CD4-positive, alpha-beta T cell treated with Interleukin-4 for 1 hour (primary cell): ENCODE data around the gene ITGB2.

Source experiments
- DNase-seq, 2 donors: peaks; one replicate each; pipeline ENCODE4 v3.0.0-alpha.2; 2020 to 2022

ITGB2 gene

DNA sequence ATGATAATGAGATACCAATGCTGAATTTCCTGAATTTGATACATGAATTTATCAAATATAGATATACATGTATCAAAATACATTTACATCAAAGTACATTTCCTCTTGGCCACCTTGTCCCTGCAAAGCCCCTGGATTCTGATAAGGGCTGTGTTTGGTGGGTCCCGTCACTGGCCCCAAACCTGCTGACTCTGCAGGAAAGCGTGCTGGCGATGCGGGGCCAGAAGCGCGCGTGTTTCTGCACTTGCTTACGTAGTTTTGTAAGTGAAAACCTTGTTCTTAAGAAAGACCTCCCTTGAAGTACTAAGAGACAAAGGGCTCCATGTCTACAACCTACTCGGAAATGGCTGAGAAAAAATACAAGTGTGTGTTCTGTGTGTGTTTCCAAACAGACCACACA is 11.0 kb downstream of the ITGB2 start:
- DNase-seq, result no peak

DNA sequence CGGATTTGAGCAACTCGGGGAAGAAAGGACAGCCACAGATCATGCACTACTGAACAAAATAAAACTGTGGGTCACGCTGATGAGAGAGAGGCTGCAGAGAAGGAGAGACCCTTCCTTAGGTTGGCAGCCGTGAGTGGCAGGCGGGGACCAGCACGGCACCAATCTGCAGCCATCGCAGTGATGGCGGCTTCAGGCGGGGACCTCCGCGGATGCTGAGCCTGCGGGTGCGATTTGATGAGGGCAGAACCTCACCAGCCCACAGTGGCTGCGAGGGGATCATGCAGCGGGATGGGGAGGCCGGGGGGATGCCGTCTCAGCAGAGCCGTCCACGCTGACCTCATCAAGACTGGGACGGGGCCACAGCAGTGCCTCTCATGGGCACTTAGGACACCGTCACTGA is 11.8 kb downstream of the ITGB2 start:
- DNase-seq, result no peak

DNA sequence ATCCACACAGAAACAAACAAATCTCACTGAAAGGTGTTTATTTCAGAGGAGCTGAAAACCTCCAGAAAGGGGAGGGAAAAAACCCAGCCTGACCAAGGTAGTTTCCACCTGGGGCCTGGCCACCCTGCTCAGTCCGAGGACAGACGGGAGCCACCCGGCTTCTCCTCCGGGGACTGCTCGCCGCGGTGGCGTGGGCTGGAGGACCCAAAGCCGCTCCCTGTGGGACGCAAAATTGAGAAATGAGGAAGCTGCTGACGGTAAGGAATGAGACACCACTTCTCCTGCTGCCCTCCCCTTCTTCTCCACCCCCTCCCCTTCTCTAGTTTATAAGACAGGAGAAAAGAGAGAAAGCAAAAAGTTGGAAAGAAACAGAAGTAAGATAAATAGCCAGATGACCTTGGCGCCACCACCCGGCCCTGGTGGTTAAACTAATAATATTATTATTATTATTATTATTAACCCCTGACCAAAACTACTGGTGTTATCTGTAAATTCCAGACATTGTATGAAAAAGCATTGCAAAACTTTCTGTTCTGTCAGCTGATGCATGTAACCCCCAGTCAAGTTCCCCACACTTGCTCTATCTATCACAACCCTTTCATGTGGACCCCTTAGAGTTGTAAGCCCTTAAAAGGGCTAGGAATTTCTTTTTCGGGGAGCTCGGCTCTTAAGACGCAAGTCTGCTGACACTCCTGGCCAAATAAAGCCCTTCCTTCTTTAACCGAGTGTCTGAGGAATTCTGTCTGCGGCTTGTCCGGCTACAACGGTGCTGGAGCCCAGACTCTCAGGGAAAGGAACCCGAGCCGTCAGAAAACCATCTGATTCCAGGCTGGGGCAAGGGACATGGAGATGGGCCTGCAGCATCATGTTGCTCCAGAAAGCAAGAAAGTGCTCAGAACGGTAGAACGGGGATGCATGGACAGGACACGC is 12.5 kb downstream of the ITGB2 start:
- DNase-seq, result peak in 1 of 2 donors; percentile 52

DNA sequence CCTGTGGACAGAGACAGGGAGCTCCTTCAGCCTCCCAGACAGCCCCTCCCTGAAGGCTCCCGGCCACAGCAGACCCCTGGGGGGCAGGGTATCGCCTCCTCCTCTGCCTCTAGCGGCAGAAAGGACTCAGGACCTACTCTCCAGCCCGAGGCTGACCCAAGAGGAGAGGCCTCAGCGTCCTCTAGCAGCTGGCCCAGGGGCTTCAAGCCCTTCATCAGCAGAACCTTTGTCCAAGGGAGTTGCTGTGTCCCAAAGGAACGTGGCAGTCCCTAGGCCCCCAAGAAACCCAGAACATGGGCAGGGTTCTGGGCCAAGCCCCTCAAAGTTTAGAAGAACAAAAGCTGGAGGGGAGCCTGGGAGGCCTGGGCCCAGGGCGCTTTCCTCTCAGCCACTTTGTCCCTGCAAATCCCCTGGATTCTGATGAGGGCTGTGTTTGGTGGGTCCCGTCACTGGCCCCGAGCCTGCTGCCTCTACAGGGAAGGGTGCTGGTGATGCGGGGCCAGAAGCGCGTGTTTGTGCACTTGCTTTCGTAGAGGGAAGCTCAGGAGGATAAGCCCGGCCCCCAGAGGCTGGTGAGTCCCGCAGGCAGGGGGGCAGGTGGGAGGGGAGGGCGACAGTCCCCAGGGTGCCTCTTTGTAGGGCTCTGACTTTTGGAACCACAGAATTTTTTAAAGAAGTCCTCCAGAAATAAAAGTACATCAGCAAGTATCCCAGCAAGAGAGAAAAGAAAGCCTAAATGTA is 13.3 kb downstream of the ITGB2 start:
- no peak for DNase-seq

DNA sequence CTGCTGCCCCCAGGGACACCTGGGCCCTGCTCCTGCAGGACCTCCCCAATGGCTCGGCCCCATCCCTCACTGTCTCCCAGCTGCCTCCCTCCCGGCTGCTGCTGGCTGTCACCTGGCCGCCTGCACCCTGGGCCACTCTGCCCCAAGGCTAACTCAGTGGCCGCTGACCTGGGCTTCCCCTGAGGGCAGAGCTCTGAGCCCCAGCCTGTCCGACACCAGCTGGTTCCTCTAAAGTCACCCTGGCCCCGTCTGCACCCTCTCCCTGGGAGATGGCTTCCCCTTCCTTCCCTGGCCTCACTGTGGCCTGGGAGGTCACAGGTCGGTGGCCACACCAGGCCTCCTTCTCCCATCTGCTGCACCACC is 15.0 kb downstream of the ITGB2 start:
- no peak for DNase-seq

DNA sequence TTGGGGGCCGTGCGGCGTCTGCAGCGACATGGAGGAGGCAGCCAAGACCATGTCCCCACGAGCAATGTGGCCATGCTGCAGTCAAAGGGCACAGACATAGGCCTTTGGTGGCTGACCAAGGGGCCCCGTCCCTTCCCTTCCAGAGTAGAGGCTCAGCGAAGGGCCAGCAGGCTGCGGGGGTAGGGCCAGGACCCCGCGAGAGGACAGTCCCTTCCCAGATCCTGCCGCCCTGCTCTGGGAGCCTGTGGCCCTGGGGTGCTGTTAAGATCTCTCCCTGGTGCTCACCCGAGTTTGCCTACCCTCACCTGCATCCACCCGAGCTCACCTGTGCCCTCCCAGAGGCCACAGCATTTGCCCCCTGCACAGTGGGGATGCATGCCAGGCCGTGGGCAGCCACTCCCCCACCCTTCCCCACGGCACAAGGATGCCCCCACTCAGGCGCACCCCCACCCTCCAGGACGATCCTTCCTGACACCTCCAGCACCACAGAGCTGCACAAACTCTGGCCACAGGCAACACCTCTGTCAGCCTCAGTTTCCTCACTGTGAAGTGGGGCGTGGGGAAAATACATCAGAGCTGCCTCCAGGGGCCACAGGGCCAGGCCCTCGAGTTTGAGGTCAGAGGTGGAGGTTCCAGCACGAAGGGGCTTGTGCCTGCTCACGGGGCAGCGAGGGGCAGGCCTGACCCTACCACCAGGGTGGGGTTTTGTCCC is 15.5 kb downstream of the ITGB2 start:
- no peak for DNase-seq

DNA sequence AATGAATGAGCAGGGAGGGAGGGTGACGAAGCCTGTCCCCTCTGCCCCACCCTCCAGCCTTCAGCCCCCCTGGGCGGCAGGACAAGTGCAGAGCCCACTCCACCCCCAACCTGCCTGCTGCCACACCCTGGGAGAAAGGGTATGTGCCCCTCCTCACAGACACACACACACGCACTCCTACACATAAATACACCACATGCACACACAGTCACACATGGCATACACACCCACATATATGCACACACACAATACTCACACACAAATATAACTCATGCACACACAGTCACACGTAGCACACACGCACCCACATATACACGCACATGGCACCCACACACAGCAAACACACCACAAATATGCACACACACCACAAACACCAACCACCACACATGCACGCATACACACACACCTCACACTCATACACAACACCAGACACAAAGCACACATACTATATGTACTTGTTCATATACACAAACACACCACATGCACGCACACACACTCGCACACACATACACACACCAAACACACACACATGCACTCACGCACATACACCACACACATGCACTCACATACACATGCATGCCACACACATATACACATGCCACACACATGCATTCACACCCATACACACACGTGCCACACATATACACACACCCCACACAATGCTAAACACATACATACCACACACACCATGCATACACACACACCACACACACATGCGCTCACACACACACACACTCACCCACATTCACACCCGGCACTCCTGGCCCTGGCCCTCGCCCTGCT is 16.4 kb downstream of the ITGB2 start:
- no peak for DNase-seq

DNA sequence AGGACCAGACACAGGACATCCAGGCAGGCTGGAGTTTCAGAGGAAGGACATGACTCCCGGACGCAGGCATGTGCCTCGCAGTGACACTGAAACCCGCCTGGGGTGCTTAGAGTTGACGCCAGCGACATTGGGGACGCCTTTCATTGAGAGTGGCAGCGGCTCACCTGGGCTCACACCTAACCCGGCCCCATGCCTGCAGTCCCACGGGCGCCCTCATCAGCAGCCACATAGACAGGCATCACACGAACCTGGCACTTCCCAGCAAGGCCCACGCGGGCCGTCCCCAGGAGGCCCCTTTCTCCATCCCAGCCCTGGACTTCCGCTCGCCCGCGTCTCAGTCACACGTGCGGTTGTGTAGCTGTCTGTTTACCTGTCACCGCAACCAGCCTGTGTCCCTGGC is 17.0 kb downstream of the ITGB2 start:
- no peak for DNase-seq

DNA sequence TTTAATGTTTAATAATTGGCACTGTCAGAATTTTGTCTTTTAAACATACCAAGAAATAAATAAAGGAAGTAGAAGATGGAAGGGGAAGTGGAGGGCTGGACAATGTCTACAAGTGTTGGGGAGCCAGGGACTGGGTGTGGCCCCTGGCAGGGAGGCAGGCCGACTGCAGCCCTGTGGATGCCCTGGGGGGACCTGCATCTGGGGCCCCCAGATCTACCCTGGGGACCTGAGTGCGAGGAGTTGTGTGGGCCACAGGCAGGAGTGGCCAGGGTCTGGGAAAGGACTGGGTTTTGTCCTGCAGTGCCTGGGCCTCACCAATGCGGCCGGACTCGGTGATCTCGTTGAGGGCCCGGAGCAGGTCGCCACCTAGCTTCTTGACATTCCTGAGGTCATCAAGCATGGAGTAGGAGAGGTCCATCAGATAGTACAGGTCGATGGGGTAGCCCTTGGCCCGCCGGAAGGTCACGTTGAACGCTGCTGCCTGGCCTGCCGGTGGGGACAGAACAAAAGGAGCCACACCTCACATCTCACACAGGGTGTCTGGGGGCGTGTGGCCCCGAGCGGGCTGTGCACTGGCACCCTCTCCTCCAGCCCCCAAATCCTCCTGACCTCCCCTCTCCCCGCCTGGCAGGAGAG is 17.5 kb downstream of the ITGB2 start:
- no peak for DNase-seq

DNA sequence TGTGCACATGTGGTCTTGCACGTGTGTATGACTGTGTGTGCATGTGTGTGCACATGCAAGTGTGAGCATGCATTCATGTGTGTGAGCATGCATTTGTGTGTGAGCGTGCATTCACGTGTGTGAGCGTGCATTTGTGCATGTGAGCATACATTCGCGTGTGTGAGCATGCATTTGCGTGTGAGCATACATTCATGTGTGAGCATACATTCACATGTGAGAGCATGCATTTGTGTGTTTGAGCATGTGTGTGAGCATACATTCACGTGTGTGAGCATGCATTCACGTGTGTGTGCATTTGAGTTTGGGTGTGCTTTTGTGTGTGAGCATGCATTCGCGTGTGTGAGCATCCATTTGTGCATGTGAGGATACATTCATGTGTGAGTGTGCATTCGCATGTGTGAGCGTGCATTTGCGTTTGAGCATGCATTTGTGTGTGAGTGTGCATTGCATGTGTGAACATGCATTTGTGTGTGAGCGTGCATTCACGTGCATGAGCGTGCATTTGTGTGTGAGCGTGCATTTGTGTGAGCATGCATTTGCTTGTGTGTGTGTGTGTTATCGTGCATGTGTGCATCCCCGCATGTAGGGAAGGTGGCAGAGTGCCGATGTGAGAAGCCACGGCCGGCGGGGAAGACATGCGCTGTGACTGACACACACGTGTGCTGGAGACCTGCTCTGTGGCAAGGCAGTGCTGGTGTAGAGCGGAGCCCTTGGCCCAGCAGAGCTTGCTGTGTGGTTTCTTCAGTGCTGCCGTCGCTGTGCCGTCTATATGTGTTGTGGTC is 18.2 kb downstream of the ITGB2 start:
- no peak for DNase-seq

DNA sequence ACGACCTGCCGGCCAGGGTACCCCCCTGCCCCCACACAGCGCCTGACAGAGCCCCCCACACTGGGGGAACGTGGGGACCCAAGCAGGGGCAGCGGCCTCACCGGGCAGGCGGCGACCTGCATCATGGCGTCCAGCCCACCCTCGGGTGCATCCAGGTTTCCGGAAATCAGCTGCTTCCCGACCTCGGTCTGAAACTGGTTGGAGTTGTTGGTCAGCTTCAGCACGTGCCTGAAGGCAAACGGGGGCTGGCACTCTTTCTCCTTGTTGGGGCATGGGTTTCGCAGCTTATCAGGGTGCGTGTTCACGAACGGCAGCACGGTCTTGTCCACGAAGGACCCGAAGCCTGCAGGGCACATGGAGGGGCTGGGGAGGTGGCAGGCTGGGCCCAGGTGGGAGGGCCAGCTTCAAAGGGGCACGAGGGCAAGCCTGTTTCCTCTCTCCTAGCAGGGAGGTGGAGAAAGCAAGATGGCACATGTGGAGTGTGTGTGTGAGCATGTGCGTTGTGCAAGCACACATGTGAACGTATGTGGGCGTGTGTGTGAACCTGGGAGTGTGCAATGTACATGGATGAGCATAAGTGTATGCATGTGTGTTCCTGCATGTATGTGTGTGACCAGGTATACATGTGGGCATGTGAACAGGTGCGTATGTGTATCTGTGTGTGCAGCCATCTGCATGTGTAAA is 19.2 kb downstream of the ITGB2 start:
- no peak for DNase-seq

DNA sequence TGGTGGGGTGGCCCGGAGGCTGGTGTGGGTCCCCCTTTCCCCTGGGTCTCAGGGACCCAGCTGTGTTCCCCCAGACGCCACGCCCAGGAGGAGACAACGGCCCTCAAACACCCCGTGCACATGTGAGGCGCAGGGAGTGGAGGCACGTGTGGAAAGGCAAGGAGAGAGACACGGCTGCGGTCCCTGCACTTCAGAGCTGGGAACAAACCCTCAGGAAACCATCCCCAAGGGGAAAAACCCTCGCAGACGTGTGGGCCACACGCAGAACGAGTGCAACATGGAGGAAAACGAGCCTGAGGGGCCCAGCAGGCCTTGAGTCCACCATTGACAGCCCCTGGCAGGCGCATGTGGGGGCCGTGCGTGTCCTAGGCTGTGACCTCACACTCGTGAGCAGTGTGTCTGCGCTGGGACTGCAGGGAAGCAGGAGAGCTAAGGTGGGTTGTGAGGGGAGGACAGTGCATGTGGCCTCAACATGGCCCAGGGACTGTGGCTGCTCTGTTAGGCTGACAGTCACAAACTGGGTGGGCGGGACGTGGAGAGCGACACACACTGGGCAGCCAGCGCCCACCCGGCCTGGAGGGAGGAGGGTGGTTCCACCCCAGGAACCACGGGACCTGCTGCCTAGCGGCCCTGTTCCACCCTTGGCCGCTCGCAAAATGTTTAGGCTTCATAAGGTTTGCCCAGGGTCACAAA is 20.0 kb downstream of the ITGB2 start:
- DNase-seq, result no peak

DNA sequence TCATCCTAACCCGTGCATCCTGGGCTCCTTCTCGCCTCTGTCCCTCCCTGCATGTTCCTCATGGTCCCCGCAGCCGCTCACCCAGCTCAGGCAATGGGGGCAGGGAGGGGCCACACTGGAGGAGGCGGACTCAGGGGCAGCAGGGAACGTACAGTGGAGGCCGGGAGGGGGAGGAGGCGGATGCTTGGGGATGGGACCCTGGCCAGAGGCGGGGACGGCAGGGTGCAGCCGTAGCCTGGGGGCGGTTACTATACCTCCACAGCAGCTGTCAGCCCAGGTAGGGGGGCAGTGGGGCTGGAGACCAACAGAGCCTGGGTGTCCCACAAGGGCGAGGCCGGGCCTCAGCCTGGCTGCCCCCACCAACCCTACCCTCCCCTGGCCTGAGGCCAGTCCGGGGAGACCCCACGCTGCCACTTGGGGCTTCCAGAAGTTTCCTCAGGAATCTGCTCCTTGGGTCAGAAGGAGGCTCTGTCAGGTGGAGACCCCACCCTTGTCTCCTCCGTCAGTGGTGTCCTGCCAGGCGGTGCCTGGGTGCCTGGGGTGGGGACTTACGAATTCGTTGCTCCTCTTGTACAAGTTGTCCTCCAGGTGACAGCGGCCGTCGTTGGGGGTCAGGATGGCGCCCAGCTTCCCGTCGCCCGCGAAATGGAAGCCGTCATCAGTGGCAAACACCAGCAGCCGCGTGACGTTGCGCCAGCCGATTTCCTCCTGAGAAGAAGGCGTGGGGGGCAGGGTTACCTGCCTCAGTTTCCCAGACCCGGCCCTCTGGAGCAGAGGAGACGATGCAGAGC is 20.7 kb downstream of the ITGB2 start:
- DNase-seq, result no peak

DNA sequence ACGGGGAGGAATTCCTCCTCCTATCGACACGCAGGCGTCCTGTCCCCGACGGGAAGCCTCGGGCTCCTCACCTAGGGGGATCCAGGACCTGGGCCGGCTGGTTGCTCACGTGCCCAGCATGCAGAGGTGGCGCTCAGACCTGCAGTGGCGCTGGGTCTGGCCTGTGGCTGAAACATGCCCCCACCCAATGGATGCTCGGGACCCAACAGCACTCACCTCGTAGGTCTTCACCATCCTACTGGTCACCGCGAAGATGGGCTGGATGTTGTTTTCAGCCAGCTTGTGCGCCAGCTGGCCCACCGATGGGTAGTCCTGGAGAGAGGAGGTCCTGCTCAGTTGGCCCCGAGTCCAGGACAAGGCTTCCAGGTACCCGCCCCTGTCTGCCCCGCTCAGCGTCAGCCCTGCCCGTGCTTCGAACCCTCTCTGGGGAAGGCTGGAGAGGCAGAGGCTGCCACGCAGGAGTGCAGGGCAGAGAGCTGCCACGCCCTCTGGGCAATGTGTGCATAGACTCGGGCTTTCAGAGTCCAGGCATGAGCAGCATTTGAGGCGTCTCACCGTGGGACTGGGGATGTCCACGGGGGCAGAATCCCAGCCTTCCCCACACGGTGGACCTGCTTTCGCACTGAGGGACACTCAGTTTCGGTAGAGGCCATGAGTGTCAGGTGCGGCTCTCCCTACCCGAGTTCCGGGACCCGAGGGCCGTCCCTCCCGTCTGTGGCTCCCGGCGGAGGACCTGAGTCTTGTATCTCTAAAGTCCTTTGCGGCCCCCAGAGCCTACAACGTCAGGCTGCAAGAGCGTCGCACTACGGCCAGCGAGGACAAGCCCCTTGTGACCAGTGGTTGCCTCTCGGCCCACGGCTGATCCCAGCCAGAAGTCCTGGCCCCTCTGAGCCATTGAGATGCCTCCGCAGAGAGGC is 21.6 kb downstream of the ITGB2 start:
- DNase-seq, result no peak

DNA sequence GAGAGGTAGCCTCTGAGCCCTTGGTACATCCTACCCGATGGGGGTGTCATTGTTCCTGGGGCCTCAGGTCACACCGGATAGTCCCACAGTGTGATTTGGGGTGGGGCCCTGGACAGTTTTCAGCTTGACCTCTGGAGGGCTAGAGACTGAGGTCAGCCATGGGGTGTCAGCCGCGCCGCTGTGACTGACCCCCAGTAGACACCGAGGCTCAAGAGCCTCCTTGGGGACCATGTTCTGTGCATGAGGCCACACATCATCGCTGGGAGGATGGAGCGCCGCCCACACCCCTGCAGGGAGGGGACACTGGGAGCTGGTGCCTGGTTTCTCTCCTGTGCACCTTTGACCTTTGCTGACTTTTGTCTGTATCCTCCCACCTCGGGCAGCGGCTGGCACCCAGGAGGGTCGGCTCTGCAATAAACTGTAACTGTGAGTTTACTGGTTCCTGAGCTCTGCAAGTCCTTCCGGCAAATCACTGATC is 22.6 kb downstream of the ITGB2 start:
- DNase-seq, result no peak

DNA sequence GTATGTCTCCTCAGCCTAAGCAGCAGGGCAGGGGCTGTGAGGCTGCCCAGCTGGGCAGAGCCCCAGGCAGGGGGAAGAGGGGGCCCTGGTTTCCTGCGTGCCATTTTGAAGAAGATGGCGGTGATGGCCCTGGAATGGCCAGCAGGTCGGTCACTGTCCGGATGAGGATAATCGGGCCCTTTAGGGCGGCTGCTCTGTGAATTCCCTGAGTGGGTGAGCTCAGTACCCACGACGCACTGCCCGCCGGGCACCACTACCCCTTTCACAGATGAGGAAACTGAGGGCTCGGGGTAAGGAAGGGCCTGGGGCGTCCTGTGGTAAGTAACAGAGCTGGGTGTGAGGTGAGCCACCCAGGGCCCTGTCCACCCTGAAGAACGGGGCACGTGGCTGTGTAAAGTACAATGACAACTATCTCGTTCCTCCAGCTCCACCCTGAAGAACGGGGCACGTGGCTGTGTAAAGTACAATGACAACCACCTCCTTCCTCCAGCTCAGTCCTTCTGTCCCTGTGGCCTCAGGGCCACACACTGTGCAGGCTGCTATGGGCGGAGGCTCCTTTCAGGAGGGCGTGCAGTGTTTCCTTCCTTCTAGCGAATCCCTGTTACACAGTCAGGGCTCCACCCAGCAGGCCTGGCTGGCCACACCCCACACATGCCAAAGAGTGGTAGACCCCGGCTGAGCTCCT is 23.2 kb downstream of the ITGB2 start:
- DNase-seq, result peak in 1 of 2 donors; percentile 67

DNA sequence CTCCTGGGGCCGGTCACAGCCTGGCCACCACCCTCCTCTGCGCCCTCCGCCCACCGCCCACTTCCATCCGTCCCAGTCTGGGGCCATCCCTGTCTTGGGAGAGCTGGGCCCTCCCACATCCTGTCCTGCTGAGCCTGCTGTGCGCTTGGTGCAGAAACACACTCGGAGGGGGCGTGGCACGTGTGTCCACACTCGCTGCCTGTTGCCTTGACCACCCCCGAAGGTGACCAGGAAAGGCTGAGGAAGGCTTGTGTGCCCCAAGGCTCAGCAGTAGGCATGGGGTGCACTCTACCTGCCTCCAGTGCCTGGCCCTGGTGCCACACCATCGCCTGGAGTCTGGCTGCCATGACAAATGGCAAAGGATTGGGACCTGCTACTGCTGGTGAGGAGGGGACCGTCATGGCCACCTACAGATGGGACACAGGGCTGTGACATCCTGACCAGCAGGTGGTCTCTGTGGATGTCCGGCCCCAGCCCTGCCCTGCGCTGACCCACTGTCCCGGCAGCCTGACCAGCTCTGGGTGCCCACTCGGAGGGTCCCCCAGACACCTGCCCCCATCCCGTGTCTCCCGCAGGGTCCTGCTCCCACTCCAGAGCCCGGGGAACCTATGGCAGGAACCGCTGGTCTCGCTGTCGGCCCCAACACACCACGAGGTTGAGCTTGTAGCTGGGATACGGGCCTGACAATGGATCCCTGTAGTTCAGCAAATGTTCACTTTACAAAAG is 24.0 kb downstream of the ITGB2 start:
- no peak for DNase-seq
